Measurements from ENCODE around the gene NUP54.

Gene NUP54

GRCh38 chr4:76067652-76068286, 80.4 kb downstream of the NUP54 start:
- no peak for DNase-seq (ENCODE audit: low read depth)

GRCh38 chr4:76066546-76066945, 81.7 kb downstream of the NUP54 start:
- DNase-seq (ENCODE audit: low read depth) = no peak
